Iris pigment epithelial cell (primary cell): ENCODE data around the gene ANKRD62.
A peak's percentile ranks its signal among the peaks of the same experiment; 100 is the strongest.
"Not testable (repeated sequence)": the region's sequence is repeated elsewhere in the genome, so short reads cannot be mapped to it uniquely, and the experiment has no call there.

Source experiments
- DNase-seq: peaks from one replicate; pipeline ENCODE4 v3.0.0-alpha.2; 2011; ENCODE audit warnings: low read depth

The ANKRD62 gene

GRCh38 chr18:12066910-12067511, 26.6 kb upstream of the ANKRD62 start:
- no peak for DNase-seq

- DNase-seq = no peak
Measured at GRCh38 chr18:12067671-12068070, 26.0 kb upstream of the ANKRD62 start.

GRCh38 chr18:12068316-12068949, 25.2 kb upstream of the ANKRD62 start:
- DNase-seq = not testable (repeated sequence)

- no peak for DNase-seq
Measured at GRCh38 chr18:12068950-12069320, 24.7 kb upstream of the ANKRD62 start.

GRCh38 chr18:12071066-12071465, 22.6 kb upstream of the ANKRD62 start:
- not testable (repeated sequence) for DNase-seq

- no peak for DNase-seq
Measured at GRCh38 chr18:12072996-12073395, 20.6 kb upstream of the ANKRD62 start.

- DNase-seq = no peak
Measured at GRCh38 chr18:12074736-12075135, 18.9 kb upstream of the ANKRD62 start.

- peak; percentile 51 for DNase-seq
Measured at GRCh38 chr18:12076424-12077140, 17.1 kb upstream of the ANKRD62 start.

GRCh38 chr18:12077994-12078393, 15.6 kb upstream of the ANKRD62 start:
- DNase-seq = not testable (repeated sequence)

- DNase-seq = peak; percentile 56
Measured at GRCh38 chr18:12079491-12080237, 14.0 kb upstream of the ANKRD62 start.

GRCh38 chr18:12085136-12085535, 8.5 kb upstream of the ANKRD62 start:
- DNase-seq = no peak

GRCh38 chr18:12085786-12086185, 7.9 kb upstream of the ANKRD62 start:
- no peak for DNase-seq

- no peak for DNase-seq
Measured at GRCh38 chr18:12086249-12086648, 7.4 kb upstream of the ANKRD62 start.

- DNase-seq = no peak
Measured at GRCh38 chr18:12086677-12087470, 6.8 kb upstream of the ANKRD62 start.

- DNase-seq = no peak
Measured at GRCh38 chr18:12087471-12088025, 6.1 kb upstream of the ANKRD62 start.

GRCh38 chr18:12088096-12088495, 5.5 kb upstream of the ANKRD62 start:
- DNase-seq = no peak

- no peak for DNase-seq
Measured at GRCh38 chr18:12088731-12089375, 4.8 kb upstream of the ANKRD62 start.

- DNase-seq = no peak
Measured at GRCh38 chr18:12091538-12092141, 2.0 kb upstream of the ANKRD62 start.

GRCh38 chr18:12092398-12093229, 1.0 kb upstream of the ANKRD62 start:
- no peak for DNase-seq

GRCh38 chr18:12098374-12098773, 4.7 kb downstream of the ANKRD62 start:
- DNase-seq = no peak
